Mammary epithelial cell (primary cell): ENCODE data around the gene PTPRG.

Experiments
- EZH2 ChIP-seq: IDR thresholded peaks from 2 replicates; pipeline ENCODE4 v1.6.1; 2012; ENCODE audit warnings: low read length, inconsistent platforms, borderline replicate concordance
- TF ChIP-seq, protein P1 (sequence below), 2 donors: IDR thresholded peaks in 1 of 2; conservative IDR thresholded peaks in 1 of 2; 2 replicates each; pipeline ENCODE4 v1.5.1; 2011 to 2012; ENCODE audit warnings: inconsistent platforms in 2 of 2, low read length in 2 of 2, mild to moderate bottlenecking in 2 of 2, control low read depth in 1 of 2, low read depth in 1 of 2; ENCODE audit not compliant: insufficient read depth in 1 of 2; ENCODE audit errors: extremely low read depth in 1 of 2

DNA sequence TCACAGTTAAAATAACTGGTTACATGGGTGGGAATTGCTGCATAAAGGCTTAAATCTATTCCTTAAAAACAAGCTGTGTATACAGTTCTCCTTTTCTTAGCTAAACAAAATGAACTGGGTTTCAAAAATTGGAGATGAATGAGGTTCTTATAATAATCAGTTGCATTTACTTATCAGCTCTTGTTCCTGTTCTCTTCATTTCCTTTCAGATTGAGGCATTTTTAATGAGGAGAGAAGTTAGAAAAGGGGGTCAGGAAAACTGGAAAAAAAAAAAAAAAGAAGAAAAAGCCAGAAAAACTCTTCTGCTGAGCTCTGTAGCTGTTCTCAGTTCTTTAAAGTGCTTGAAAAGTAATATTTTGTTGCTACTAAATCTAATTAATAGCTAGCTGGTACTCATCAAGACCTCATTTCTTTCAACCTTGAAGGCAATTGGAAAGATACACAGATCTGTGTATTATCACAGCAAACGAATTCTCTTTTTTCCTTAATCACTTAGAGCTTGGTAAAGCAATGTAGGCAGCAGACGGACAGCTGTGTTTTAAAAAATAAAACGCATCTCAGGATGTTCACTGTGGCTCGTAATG, 32.2 kb downstream of the PTPRG start:
- TF ChIP-seq, protein P1, sequence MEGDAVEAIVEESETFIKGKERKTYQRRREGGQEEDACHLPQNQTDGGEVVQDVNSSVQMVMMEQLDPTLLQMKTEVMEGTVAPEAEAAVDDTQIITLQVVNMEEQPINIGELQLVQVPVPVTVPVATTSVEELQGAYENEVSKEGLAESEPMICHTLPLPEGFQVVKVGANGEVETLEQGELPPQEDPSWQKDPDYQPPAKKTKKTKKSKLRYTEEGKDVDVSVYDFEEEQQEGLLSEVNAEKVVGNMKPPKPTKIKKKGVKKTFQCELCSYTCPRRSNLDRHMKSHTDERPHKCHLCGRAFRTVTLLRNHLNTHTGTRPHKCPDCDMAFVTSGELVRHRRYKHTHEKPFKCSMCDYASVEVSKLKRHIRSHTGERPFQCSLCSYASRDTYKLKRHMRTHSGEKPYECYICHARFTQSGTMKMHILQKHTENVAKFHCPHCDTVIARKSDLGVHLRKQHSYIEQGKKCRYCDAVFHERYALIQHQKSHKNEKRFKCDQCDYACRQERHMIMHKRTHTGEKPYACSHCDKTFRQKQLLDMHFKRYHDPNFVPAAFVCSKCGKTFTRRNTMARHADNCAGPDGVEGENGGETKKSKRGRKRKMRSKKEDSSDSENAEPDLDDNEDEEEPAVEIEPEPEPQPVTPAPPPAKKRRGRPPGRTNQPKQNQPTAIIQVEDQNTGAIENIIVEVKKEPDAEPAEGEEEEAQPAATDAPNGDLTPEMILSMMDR (conservative IDR thresholded peaks at IDR 0.05 in 1 of 2, IDR thresholded peaks at IDR 0.05 in 1 of 2; ENCODE audit: extremely low read depth in 1 of 2, insufficient read depth in 1 of 2, low read depth in 1 of 2, low read length in 2 of 2), result no peak
- no peak for TF ChIP-seq EZH2
